Stimulated activated CD8-positive, alpha-beta memory T cell treated with anti-CD3 and anti-CD28 coated beads, Interleukin-15, amount 100 ng/mL, for 4 hours (primary cell): ENCODE results near the gene HSPA12A.

Experiments
- DNase-seq, 2 donors: peaks; one replicate each; pipeline ENCODE4 v3.0.0-alpha.2; 2020; ENCODE audit warnings: low read depth in 2 of 2

HSPA12A gene

GRCh38 chr10:116669080-116669479 lies 73.3 kb downstream of the HSPA12A start:
- no peak for DNase-seq

GRCh38 chr10:116668446-116668845 lies 73.9 kb downstream of the HSPA12A start:
- DNase-seq = no peak

GRCh38 chr10:116668018-116668417 lies 74.3 kb downstream of the HSPA12A start:
- no peak for DNase-seq

- DNase-seq = no peak
Observed at GRCh38 chr10:116667484-116667883, 74.9 kb downstream of the HSPA12A start.

- DNase-seq = no peak
Observed at GRCh38 chr10:116665541-116666125, 76.7 kb downstream of the HSPA12A start.

- DNase-seq = no peak
Observed at GRCh38 chr10:116664631-116665030, 77.7 kb downstream of the HSPA12A start.

GRCh38 chr10:116663342-116663741 lies 79.0 kb downstream of the HSPA12A start:
- DNase-seq = no peak

GRCh38 chr10:116660860-116661259 lies 81.5 kb downstream of the HSPA12A start:
- no peak for DNase-seq

GRCh38 chr10:116659049-116659670 lies 83.2 kb downstream of the HSPA12A start:
- no peak for DNase-seq

GRCh38 chr10:116657863-116658551 lies 84.4 kb downstream of the HSPA12A start:
- DNase-seq = no peak

GRCh38 chr10:116656044-116656443 lies 86.3 kb downstream of the HSPA12A start:
- DNase-seq = no peak

- no peak for DNase-seq
Observed at GRCh38 chr10:116655568-116655967, 86.8 kb downstream of the HSPA12A start.

GRCh38 chr10:116654816-116655215 lies 87.5 kb downstream of the HSPA12A start:
- no peak for DNase-seq

GRCh38 chr10:116653885-116654284 lies 88.5 kb downstream of the HSPA12A start:
- no peak for DNase-seq

GRCh38 chr10:116648903-116649302 lies 93.5 kb downstream of the HSPA12A start:
- no peak for DNase-seq

- no peak for DNase-seq
Observed at GRCh38 chr10:116646502-116646901, 95.9 kb downstream of the HSPA12A start.

GRCh38 chr10:116637830-116638229 lies 104.5 kb downstream of the HSPA12A start:
- no peak for DNase-seq

- no peak for DNase-seq
Observed at GRCh38 chr10:116636976-116637375, 105.4 kb downstream of the HSPA12A start.

- no peak for DNase-seq
Observed at GRCh38 chr10:116636385-116636784, 106.0 kb downstream of the HSPA12A start.

- no peak for DNase-seq
Observed at GRCh38 chr10:116634126-116634975, 108.0 kb downstream of the HSPA12A start.

- DNase-seq = no peak
Observed at GRCh38 chr10:116633216-116633600, 109.2 kb downstream of the HSPA12A start.

- DNase-seq = no peak
Observed at GRCh38 chr10:116632596-116633215, 109.7 kb downstream of the HSPA12A start.
